GM21737 (cell line): Measurements from ENCODE around the gene STMN1.
"Not testable (repeated sequence)": the region's sequence is repeated elsewhere in the genome, so short reads cannot be mapped to it uniquely, and the experiment has no call there.

Experiments used
- ATAC-seq: cut with Tn5 transposase; IDR thresholded peaks from one replicate; pipeline ENCODE4 v1.9.1; 2021; ENCODE audit warnings: mild to moderate bottlenecking, moderate library complexity; ENCODE audit not compliant: unreplicated experiment

The STMN1 gene

DNA sequence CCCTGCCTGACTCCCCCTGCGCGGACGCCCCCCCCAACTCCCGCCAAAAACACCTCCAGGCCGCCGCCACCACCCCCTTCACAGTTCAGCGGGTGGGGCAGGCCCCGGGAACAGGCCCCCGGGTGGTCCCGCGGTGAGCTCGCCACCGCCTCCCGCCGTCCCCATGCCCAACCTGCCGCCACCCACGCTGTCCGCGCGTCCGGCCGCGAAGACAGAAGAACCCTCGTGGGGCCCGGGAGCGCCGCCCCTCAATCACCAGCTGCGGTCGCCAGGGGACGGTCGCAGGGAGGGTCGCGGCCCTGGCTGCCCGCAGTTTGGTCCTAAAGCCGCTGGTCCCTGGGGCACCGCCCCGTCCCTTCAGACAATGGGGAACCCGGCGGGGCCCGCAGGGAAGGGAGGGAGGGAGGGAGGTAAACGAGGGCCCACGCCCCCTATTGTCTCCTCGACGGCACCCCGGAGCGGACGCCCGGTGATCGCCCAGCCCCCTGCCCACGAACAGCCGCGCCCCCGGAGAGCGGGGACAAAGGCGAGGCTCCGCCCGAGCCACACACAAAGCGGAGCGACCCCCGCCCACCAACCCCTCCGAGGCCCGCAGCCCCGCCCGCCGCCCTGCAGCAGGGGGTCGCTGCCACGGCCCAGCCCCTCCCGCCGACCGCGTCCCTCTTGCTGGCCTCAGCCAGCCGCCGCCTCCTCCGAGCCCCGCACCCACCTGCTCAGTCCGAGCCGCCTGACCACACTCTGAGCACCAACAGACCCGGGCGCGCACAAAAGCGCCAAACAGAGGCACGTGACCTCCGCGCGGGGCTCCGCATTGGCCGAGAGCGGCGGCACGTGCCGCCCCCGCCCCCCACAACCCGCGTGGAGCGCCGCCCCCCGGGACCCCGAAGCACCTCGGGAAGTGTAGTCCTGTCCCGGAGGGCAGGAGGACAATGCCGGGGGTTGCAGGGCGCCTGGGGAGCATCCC is at the start of gene STMN1:
STMN1 (minus strand) TSS at position 740 of the 964 bp plus-strand sequence. CDS start 1,743 bp downstream, outside the sequence.
- peak; percentile 52 for ATAC-seq

DNA sequence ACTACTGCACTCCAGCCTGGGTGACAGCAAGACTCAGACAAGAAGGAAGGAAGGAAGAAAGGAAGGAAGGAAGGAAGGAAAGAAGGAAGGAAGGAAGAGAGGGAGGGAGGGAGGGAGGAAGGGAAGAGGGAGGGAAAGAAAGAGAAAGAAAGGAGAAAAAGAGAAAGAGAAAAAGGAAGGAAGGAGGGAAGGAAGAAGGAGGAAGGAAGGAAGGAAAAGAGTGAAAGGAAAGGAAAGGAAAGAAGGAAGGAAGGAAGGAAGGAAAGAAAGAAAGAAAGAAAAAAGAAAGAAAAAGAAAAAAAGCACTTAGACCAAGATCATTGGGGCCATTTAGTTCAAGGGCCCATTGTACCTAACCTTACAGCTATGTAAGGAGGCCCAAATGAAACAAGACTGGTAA is 49.3 kb upstream of the STMN1 start:
- no peak for ATAC-seq

DNA sequence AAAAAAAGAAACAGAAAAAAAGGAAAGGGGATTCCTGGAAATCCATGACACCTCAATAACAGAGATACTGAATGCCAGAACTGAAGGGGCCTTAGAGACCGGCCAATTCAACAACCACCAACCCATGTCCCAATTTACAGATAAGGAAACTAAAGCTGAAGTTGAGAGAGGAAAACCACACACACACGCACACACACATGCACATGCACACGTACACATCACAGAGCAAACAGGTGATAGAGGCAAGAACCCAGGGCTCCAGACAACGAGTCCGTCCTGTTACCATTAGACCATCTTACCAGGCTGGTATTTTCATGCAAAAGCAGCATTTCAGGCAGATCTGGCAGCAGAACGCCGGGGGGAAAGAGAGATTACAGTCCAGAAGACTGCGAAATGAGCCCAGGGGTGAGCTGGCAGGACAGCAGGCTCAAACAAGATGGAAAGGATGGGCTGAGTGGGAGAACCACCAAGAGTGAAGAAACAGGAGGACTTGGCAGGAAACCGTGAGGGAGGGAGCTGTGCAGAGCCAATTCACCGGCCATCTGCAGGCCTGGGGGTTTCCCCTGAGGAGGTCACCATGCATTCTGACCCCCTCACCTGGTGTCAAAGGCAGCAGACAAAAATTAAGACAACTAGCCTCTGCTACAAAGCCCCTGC is 48.2 kb upstream of the STMN1 start:
- no peak for ATAC-seq

DNA sequence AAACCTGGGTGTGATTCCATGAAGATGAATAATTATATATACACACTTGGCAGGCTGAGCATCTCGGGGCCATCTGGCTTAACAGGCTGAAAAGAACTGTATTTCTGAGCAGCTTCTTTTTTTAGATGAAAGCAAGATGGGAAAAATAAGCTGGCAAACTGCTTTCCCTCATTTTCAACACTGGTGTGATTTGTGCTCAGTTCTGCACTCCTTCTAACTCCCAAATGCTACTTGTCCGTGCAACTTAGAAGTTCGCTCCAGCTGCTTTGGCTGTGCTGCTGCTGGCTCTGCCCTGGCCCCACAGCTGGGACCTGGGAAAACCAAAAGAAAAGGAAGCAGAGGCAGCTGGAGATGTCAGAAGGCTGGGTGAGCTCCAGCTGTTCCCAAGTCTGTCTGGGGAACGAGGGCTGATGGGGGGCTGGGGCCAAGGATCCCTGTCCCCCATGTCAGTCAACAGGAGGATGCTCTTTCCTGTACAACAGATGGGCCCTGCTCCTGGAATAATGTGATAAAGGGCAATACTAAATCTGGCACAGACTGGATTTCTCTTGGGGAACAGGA is 46.7 kb upstream of the STMN1 start:
- ATAC-seq: no peak

DNA sequence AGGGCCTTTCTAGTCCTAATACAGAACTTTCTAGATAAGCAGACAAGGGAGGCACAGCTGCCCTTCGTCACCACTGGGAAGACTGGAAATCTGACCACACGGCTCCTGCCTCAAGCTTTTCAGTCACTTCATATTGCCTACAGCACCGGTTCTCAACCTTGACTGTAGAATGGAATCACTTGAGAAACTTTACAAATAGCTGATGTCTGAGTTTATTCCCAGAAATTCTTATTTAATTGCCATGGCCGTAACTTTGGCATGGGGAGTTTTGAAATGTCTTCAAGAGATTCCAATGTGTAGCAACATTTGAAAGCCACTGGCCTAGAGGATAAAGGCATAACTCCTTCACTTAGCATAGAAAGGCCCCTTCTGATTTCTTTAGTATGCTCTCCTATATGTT is 42.4 kb upstream of the STMN1 start:
- ATAC-seq: no peak

DNA sequence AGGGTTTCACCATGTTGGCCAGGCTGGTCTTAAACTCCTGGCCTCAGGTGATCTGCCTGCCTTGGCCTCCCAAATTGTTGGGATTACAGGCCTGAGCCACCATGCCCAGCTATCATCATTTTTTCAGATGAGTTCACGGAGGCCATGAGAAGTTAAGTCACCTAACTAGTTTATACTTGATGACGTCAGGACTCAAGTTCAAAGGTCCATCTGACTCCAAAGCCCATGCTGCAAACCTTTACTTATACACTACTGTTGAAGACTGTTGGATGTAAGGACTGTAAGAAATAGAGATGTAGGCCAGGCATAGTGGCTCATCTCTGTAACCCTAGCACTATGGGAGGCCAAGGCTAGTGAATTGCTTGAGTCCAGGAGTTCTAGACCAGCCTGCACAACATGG is 40.8 kb upstream of the STMN1 start:
- ATAC-seq: no peak

DNA sequence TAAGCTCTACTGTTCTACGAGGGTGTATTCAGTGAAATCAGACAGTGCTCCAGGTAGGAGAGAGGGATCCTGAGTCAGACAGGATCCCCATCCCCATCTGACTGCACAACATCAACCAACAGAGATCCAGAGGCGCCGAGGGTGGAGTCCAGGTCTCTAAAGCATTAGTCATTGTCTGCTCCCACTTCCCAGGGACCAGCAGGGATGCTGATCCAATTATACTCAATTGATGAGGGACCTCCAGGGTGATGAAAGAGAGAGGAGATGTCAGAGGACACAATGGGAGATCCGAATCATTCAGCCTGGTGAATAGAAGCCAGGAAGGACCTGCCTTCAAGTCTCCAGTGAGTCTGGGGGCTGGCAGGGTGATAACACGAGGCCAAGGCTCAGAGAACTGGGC is 39.5 kb upstream of the STMN1 start:
- ATAC-seq: no peak

DNA sequence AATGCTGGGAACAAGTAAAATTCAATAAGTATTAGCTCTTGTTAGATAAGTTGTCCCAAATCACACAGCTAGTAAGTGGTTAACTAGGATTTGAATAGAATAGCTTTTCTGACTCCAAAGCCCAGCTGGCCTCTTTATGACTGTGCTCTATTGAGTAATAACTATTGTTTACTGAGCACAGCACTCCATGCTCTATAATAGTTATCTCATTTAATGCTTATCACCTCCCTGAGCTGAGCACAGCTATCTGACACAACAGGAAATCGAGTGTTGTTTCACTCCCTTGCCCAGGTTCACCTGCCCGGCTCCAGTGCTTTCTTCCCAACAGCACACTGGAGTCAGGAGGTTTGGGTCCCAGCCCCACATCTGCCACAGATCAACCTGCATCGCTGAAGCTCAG is 38.8 kb upstream of the STMN1 start:
- ATAC-seq: no peak

DNA sequence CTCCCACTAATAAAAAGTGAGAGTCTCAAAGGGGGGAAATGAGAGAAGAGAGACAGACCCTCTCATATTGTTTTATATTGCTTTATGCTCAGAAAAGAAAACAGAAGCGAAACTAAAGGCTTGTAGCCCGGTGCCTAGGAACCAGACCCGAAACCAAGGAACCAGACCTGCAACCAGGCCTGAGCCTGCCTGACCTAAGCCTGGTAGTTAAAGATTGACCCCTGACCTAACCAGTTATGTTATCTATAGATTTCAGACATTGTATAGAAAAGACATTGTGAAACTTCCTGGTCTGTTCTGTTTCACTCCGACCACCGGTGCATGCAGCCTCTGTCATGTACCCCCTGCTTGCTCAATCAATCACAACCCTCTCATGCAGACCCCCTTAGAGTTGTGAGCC is 37.3 kb upstream of the STMN1 start:
- not testable (repeated sequence) for ATAC-seq

DNA sequence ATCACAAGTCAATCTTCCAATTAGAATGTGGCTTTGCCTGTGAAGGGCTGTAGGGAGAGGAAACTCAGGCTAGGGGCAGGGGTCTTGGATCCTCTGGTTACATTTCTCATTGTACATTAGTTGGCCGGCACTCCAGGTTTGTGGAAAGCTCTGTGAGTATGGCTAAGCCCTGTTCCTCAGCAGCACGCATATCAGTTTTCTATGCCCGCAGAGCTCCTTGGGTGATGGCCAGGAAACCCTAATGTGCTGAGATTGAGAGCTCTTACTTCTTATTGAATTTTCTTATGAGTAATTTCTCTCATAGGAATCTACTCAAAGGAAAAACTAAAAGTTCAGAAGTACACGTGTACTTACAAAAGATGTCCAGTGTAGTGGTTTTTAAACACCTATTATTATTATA is 30.7 kb upstream of the STMN1 start:
- no peak for ATAC-seq

DNA sequence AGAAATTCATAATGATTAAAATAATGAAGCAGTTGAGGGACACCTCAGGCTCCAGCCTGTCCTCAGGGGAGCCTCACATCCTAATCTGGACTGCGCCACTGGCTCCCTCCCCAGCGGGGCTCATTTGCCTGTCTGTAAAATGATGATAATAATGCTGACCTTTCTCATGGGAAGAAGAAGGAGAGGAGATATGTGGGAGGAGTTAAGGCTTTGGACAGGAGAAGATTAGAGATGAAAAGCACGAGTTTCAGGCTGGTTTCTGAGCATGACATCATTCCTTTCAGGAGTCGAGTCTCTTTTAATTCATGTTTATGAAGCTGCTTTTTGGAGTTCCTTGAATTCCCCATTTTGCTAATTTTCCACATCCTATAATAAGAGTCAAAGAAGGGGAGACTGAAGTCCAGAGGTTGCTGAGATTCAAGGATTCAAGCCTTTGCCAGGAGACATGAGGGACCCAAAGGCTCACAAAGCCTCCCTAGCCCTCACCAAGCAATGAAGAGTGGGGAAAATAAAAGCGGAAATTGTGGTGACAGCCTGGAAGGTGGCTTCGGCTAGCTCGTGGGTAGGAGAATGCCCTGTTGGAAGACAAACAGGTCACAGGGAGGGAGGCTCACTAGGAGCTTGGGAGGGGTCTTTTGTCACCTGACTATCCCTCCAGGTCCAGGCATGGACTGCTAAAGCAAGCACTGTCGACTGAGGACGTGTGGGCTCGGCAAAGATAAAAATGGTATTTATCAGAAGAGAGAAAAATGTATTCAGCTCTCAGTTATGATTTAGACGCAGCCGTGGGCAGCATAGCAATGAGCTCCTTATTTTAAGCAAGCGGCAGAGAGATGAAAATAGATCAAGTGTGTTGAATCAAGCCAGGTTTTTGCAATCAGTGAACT is 27.5 kb upstream of the STMN1 start:
- ATAC-seq: no peak

DNA sequence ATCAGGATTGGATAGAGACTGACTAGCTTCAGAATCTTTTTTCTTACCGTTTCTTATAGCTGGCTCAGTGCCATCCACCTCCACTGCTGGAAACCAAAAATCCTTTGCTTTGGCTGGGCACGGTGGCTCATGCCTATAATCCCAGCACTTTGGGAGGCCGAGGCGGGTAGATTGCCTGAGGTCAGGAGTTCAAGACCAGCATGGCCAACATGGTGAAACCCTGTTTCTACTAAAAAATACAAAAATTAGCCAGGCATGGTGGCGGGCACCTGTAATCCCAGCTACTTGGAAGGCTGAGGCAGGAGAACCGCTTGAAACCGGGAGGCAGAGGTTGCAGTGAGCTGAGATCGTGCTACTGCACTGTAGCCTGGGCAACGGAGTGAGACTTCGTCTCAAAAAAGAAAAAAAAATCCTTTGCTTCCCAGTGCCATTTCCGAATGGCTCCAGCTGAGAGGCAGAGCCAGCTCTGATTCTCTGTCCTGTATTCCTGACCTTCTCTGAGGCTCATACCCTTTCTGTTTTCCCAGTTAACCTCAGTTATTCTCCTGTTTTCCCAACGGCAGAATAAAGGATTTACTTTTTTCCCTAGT is 26.7 kb upstream of the STMN1 start:
- ATAC-seq: not testable (repeated sequence)

DNA sequence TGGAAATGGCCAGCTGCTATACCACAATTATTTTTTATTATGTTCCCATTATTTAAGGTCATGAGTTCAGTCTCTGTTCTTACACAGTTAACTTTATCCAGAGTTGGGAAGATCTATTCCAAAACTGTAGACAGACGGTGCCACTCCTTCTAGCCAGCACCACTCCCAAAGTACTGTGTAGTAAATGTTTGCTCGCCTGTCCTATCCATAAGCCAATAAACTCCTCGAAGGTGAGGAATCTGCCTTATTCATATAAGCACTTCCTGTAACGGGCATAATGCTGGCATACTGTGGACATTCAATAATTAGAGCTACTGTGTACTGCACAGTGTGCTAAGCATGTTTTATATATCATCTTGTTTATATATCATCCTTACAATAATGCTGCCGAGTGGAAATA is 26.1 kb upstream of the STMN1 start:
- ATAC-seq: no peak

DNA sequence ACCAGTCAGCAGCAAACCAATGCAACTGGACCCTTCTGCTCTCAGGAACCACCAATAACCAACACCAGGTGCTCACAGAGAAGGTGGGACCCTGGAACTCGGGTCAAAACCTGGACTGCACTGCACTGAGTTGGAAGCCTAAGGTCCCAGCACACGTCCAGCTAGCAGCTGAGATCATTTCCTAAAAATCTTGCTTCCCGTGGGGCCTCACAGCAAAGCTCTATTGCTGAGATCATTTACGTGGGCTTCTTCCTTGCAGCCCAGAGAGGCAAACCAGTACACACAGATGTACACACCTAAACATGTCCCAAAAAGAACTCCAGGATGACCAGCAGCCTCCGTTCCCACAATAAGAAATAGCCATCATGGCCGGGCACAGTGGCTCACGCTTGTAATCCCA is 22.8 kb upstream of the STMN1 start:
- no peak for ATAC-seq

DNA sequence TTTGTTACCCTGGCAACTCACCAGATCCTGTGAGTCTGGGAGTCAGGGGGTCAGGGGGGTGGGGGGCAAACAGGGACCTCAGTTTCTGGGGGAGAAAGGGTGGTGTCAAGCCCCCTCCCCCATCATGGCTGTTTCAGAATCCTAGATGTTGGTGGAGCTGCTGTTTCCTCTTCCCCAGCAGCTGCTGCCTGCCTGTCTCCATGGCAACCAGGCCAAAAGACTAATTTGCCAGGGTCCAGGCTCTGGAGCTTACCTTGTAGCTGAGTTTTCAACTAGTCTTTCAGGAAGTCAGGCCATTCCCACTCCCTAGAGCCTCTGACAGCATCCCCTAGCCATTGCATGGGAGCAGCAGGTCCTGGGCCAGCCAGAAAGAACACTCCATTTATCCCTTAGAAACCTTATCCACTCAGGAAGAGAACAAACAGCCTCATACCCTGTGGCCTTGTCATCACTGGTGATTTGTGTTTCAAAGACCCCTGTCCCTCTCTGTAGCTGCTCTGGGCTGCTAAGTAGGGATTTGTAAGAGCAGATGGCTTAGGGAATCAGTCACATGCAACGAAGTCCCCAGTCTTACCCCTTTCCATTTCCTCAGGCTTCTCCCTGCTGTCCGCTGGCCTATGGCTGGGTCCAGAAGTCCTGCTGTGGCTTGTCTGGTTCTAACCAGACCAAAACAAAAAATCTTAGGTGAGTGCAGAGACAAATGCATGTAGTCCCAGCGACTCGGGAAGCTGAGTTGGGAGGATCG is 21.5 kb upstream of the STMN1 start:
- ATAC-seq: no peak

DNA sequence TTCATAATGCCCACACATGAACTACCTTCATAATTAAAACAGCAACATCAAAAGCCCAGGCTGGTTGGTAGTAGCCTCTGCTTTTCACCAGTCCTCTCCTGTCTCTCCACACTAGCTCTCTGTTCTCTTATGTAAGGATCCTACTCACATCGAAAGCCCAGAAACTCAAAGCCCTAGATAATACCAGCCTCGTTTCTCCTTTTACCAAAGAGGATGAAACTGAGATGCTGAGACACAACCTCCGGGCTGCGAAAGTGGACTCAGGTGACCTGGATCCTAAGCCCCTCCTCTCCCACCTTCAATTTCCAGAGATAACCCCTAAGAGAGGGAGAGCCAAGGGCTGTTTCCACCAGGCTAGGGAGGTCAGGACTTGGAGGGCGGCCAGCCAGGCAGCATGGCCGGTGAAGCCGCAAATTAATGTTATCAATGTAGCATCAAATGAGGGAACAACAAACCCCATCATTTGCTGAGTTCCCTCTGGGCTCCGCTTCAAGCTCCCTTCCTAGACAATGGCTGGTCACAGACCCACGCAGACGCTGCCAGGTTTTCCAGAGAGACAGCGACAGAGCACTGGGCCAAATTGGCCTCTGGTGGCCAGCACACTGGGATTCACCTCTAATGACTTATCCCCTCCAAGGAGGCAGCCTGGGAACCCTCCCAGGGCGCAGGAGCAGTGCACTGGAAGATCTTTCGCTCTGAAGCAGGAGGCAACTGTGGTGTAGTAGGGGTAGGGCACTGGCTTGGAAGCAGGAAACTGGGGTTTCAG is 20.7 kb upstream of the STMN1 start:
- no peak for ATAC-seq

DNA sequence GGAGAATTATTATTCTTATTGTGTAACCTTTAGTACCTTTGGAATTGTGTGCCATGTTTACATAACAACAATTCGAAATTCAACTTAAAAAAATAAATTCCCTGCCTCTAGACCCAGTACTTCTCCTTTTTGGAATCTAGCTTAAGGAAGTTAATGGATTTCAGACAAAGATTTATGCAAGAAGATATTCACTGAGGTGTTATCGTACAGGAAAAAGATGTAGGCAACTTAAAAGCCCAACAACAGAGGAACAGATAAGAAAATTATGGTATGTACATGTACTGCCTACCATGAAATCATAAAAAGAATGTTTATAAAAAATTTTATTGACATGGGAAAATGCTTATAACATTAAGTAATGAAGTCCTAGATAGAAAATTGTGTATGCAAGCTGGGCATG is 18.2 kb upstream of the STMN1 start:
- ATAC-seq: no peak

DNA sequence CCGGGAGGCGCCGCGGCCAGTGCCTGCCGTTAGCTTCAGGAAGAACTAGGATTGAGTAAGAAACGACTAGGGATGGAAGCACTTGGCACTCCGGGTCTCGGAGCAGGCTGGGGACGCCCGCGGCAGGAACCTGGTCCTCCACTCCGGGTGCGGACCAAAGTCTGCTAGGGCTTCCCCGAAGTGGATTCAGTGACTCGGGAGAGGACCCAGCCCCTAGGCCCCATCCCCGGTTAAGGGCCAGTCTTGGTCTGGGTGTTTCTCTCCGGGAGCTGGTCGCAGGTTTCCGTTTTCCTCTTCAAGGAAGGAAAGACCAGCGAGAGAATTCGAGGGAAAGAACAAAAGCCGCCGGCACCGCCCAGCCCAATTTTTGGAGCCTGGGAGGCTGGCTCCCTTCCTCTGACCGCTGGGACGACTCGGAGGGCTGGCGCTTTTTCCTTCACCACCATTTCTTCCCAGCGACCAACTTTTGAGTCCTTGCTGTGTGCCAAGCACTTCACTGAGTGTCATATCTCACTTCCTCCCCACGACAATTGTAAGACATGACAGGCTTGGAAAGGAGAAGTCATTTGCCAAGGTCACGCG is 16.8 kb upstream of the STMN1 start:
- ATAC-seq: no peak
